Transverse colon (tissue), 4 donors: ENCODE data around the gene HBD.

Experiments used
- EP300 ChIP-seq: sonication (generic); formaldehyde crosslinking; IDR thresholded peaks from one replicate; pipeline ENCODE4 v1.6.1; 2017; ENCODE audit warnings: antibody characterized with exemption, low read depth
- POLR2A ChIP-seq: fragments of 450-650 bp; IDR thresholded peaks from one replicate; pipeline ENCODE4 v1.6.1; 2016; ENCODE audit warnings: antibody characterized with exemption, mild to moderate bottlenecking, moderate library complexity
- POLR2AphosphoS5 ChIP-seq, 3 donors: sonication (generic); formaldehyde crosslinking; IDR thresholded peaks; one replicate each; pipeline ENCODE4 v1.6.1; 2016; ENCODE audit warnings: antibody characterized with exemption in 3 of 3
- TF ChIP-seq, protein P1 (sequence below), 5 experiments: fragments of 200-600 bp in 3 of 5; fragments of 450-650 bp in 2 of 5; sonication (generic) in 3 of 5; IDR thresholded peaks; 1 replicate in 2 of 5; 2 replicates in 3 of 5; pipeline ENCODE4 v1.5.1; 2016 to 2017; ENCODE audit warnings: antibody characterized with exemption in 5 of 5, inconsistent platforms in 3 of 5, mild to moderate bottlenecking in 2 of 5, moderate library complexity in 1 of 5

DNA sequence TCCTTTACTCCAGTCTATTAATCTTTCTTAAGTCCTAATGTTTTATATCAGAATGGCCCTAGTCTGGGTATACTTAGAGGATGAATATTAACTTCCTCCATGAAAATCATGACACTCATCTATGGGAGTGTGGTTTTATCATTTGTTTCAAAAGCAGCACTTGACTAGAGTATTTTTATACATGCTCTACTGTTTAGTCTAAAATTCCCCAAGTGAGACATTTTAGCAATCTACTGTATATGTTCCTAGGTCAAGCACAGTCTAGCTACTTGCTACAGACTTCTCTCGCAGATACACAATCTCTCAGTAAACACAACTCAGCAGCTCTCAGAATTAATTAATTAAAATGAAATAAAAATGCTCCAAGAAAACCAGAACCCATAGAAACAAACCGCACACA, 4.5 kb downstream of the HBD start:
- TF ChIP-seq, protein P1, sequence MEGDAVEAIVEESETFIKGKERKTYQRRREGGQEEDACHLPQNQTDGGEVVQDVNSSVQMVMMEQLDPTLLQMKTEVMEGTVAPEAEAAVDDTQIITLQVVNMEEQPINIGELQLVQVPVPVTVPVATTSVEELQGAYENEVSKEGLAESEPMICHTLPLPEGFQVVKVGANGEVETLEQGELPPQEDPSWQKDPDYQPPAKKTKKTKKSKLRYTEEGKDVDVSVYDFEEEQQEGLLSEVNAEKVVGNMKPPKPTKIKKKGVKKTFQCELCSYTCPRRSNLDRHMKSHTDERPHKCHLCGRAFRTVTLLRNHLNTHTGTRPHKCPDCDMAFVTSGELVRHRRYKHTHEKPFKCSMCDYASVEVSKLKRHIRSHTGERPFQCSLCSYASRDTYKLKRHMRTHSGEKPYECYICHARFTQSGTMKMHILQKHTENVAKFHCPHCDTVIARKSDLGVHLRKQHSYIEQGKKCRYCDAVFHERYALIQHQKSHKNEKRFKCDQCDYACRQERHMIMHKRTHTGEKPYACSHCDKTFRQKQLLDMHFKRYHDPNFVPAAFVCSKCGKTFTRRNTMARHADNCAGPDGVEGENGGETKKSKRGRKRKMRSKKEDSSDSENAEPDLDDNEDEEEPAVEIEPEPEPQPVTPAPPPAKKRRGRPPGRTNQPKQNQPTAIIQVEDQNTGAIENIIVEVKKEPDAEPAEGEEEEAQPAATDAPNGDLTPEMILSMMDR (IDR thresholded peaks at IDR 0.05) = no peak
- TF ChIP-seq POLR2A (no peak), POLR2AphosphoS5 (IDR thresholded peaks at IDR 0.05) (no peak), EP300 (no peak)
